ENCODE measurements around the gene CEP135.

Gene CEP135

GRCh38 chr4:55973650-55974049 lies 24.9 kb downstream of the CEP135 start:
- no peak for TF ChIP-seq CTCF (conservative IDR thresholded peaks at IDR 0.05; ENCODE audit: control insufficient read depth, insufficient read depth, low read depth, low read length)
- H3K4me3 ChIP-seq (ENCODE audit: control insufficient read depth, low read depth, low read length): no peak overlapping the region

GRCh38 chr4:55977811-55978210 lies 29.1 kb downstream of the CEP135 start:
- TF ChIP-seq CTCF (conservative IDR thresholded peaks at IDR 0.05; ENCODE audit: control insufficient read depth, insufficient read depth, low read depth, low read length): no peak
- H3K4me3 ChIP-seq (ENCODE audit: control insufficient read depth, low read depth, low read length): no peak overlapping the region
- no peak for DNase-seq (ENCODE audit: low read depth)

More at GRCh38 chr4:55973650-55974049, 24.9 kb downstream of the CEP135 start:
- DNase-seq (ENCODE audit: low read depth): no peak

- no peak overlapping the region for H3K4me3 ChIP-seq (ENCODE audit: control insufficient read depth, low read depth, low read length)
- no peak for TF ChIP-seq CTCF (conservative IDR thresholded peaks at IDR 0.05; ENCODE audit: control insufficient read depth, insufficient read depth, low read depth, low read length)
- no peak for DNase-seq (ENCODE audit: low read depth)
Measured at GRCh38 chr4:55979562-55979961, 30.8 kb downstream of the CEP135 start.

- H3K4me3 ChIP-seq (ENCODE audit: control insufficient read depth, low read depth, low read length): no peak overlapping the region
- no peak for DNase-seq (ENCODE audit: low read depth)
- no peak for TF ChIP-seq CTCF (conservative IDR thresholded peaks at IDR 0.05; ENCODE audit: control insufficient read depth, insufficient read depth, low read depth, low read length)
Measured at GRCh38 chr4:55980725-55981124, 32.0 kb downstream of the CEP135 start.

GRCh38 chr4:55982976-55983375 lies 34.2 kb downstream of the CEP135 start:
- TF ChIP-seq CTCF (conservative IDR thresholded peaks at IDR 0.05; ENCODE audit: control insufficient read depth, insufficient read depth, low read depth, low read length): no peak
- no peak for DNase-seq (ENCODE audit: low read depth)
- H3K4me3 ChIP-seq (ENCODE audit: control insufficient read depth, low read depth, low read length): no peak overlapping the region

GRCh38 chr4:55989766-55990165 lies 41.0 kb downstream of the CEP135 start:
- DNase-seq (ENCODE audit: low read depth): no peak

More at GRCh38 chr4:55989766-55990165, 41.0 kb downstream of the CEP135 start:
- H3K4me3 ChIP-seq (ENCODE audit: control insufficient read depth, low read depth, low read length): no peak overlapping the region
- TF ChIP-seq CTCF (conservative IDR thresholded peaks at IDR 0.05; ENCODE audit: control insufficient read depth, insufficient read depth, low read depth, low read length): no peak
